GM18505 (cell line): ENCODE measurements around the gene CAPN9.

Experiments used
- ATAC-seq: cut with Tn5 transposase; IDR thresholded peaks from one replicate; pipeline ENCODE4 v1.9.1; 2021; ENCODE audit not compliant: unreplicated experiment
- POLR2A ChIP-seq: IDR thresholded peaks from 4 replicates; pipeline ENCODE4 v1.6.1; 2011; ENCODE audit warnings: borderline replicate concordance; ENCODE audit not compliant: insufficient read depth, insufficient read length; ENCODE audit errors: extremely low read depth

Gene CAPN9

GRCh38 chr1:230785636-230786384, 38.6 kb downstream of the CAPN9 start:
- no peak for ATAC-seq
- no peak for TF ChIP-seq POLR2A

GRCh38 chr1:230786385-230786753, 39.2 kb downstream of the CAPN9 start:
- ATAC-seq: no peak
- TF ChIP-seq POLR2A: no peak

GRCh38 chr1:230787471-230787870, 40.3 kb downstream of the CAPN9 start:
- ATAC-seq: no peak
- TF ChIP-seq POLR2A: no peak

- no peak for TF ChIP-seq POLR2A
- ATAC-seq: no peak
Observed at GRCh38 chr1:230788561-230789275, 41.5 kb downstream of the CAPN9 start.

- no peak for TF ChIP-seq POLR2A
- ATAC-seq: no peak
Observed at GRCh38 chr1:230790026-230790425, 42.8 kb downstream of the CAPN9 start.

GRCh38 chr1:230791986-230792564, 44.9 kb downstream of the CAPN9 start:
- TF ChIP-seq POLR2A: no peak
- ATAC-seq: no peak

GRCh38 chr1:230792691-230793462, 45.7 kb downstream of the CAPN9 start:
- ATAC-seq: no peak
- no peak for TF ChIP-seq POLR2A

GRCh38 chr1:230793463-230793745, 46.2 kb downstream of the CAPN9 start:
- no peak for TF ChIP-seq POLR2A
- ATAC-seq: no peak

- TF ChIP-seq POLR2A: no peak
- no peak for ATAC-seq
Observed at GRCh38 chr1:230794431-230794830, 47.2 kb downstream of the CAPN9 start.

GRCh38 chr1:230794871-230795605, 47.9 kb downstream of the CAPN9 start:
- ATAC-seq: no peak
- TF ChIP-seq POLR2A: no peak

GRCh38 chr1:230796626-230797025, 49.4 kb downstream of the CAPN9 start:
- TF ChIP-seq POLR2A: no peak
- no peak for ATAC-seq

- TF ChIP-seq POLR2A: no peak
- ATAC-seq: no peak
Observed at GRCh38 chr1:230797376-230797920, 50.3 kb downstream of the CAPN9 start.
